Fibroblast of lung (primary cell): ENCODE data around the gene FYN.

Experiments used
- CTCF ChIP-seq, 2 donors: IDR thresholded peaks in 1 of 2; conservative IDR thresholded peaks in 1 of 2; 1 replicate in 1 of 2; 2 replicates in 1 of 2; pipeline ENCODE4 v1.5.1; 2011 to 2012; ENCODE audit warnings: low read length in 2 of 2, control low read depth in 1 of 2, inconsistent platforms in 1 of 2, low read depth in 1 of 2, mild to moderate bottlenecking in 1 of 2
- EZH2 ChIP-seq: IDR thresholded peaks from 2 replicates; pipeline ENCODE4 v1.5.1; 2012; ENCODE audit warnings: low read length, control low read depth, mild to moderate bottlenecking; ENCODE audit errors: missing control alignments

GRCh38 chr6:111741177-111741952 is 131.9 kb downstream of the FYN start:
- no peak for TF ChIP-seq CTCF (conservative IDR thresholded peaks at IDR 0.05 in 1 of 2, IDR thresholded peaks at IDR 0.05 in 1 of 2; ENCODE audit: low read depth in 1 of 2, low read length in 2 of 2)
- TF ChIP-seq EZH2 = no peak
